SU-DHL-6 (cell line): ENCODE data around the gene FCHSD1.

Experiments used
- EZH2phosphoT487 ChIP-seq: fragments of 200-600 bp; sonication (generic), shearing (Covaris generic); conservative IDR thresholded peaks from 2 replicates; pipeline ENCODE4 v1.6.1; 2018; ENCODE audit warnings: mild to moderate bottlenecking, antibody characterized with exemption, low read length, moderate library complexity, mixed read lengths
- TF ChIP-seq, protein P1 (sequence below): fragments of 200-600 bp; sonication (generic); IDR thresholded peaks from one replicate; pipeline ENCODE4 v1.5.1; 2017; ENCODE audit warnings: antibody characterized with exemption, mild to moderate bottlenecking, low read length, moderate library complexity; ENCODE audit not compliant: insufficient read depth, poor library complexity, severe bottlenecking

GRCh38 chr5:141636413-141637122, 14.7 kb downstream of the FCHSD1 start, which contains the start of the genes HDAC3 and RELL2:
- TF ChIP-seq, protein P1, sequence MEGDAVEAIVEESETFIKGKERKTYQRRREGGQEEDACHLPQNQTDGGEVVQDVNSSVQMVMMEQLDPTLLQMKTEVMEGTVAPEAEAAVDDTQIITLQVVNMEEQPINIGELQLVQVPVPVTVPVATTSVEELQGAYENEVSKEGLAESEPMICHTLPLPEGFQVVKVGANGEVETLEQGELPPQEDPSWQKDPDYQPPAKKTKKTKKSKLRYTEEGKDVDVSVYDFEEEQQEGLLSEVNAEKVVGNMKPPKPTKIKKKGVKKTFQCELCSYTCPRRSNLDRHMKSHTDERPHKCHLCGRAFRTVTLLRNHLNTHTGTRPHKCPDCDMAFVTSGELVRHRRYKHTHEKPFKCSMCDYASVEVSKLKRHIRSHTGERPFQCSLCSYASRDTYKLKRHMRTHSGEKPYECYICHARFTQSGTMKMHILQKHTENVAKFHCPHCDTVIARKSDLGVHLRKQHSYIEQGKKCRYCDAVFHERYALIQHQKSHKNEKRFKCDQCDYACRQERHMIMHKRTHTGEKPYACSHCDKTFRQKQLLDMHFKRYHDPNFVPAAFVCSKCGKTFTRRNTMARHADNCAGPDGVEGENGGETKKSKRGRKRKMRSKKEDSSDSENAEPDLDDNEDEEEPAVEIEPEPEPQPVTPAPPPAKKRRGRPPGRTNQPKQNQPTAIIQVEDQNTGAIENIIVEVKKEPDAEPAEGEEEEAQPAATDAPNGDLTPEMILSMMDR = no peak
- TF ChIP-seq EZH2phosphoT487 = no peak
